22Rv1 (cell line): ENCODE data around the gene SNAPC5.
"Not testable (repeated sequence)": the region's sequence is repeated elsewhere in the genome, so short reads cannot be mapped to it uniquely, and the experiment has no call there.

Experiments
- H3K27ac ChIP-seq: fragments of 450-650 bp; 2 replicates; pipeline ENCODE4 v1.5.1; 2017
- CTCF ChIP-seq: fragments of 450-650 bp; IDR thresholded peaks from 2 replicates; pipeline ENCODE4 v1.5.1; 2017; ENCODE audit warnings: mild to moderate bottlenecking
- ZFX ChIP-seq: fragments of 450-650 bp; IDR thresholded peaks from 2 replicates; pipeline ENCODE4 v1.6.1; 2017; ENCODE audit warnings: antibody characterized with exemption, borderline replicate concordance

Gene SNAPC5

GRCh38 chr15:66477011-66477410 lies 20.6 kb downstream of the SNAPC5 start:
- TF ChIP-seq CTCF: no peak
- TF ChIP-seq ZFX: no peak
- H3K27ac ChIP-seq: no peak overlapping the region

- TF ChIP-seq CTCF: no peak
- no peak for TF ChIP-seq ZFX
- no peak overlapping the region for H3K27ac ChIP-seq
Observed at GRCh38 chr15:66476535-66476934, 21.0 kb downstream of the SNAPC5 start.

GRCh38 chr15:66474963-66475362 lies 22.6 kb downstream of the SNAPC5 start:
- TF ChIP-seq ZFX: no peak
- TF ChIP-seq CTCF: no peak
- no peak overlapping the region for H3K27ac ChIP-seq

- TF ChIP-seq CTCF: no peak
- TF ChIP-seq ZFX: no peak
- no peak overlapping the region for H3K27ac ChIP-seq
Observed at GRCh38 chr15:66474135-66474534, 23.4 kb downstream of the SNAPC5 start.

- H3K27ac ChIP-seq: no peak overlapping the region
Observed at GRCh38 chr15:66472176-66472999, 25.2 kb downstream of the SNAPC5 start.

GRCh38 chr15:66470825-66471224 lies 26.7 kb downstream of the SNAPC5 start:
- H3K27ac ChIP-seq: not testable (repeated sequence)

More at GRCh38 chr15:66472176-66472999, 25.2 kb downstream of the SNAPC5 start:
- TF ChIP-seq ZFX: no peak
- no peak for TF ChIP-seq CTCF

- not testable (repeated sequence) for H3K27ac ChIP-seq
Observed at GRCh38 chr15:66467162-66468040, 30.2 kb downstream of the SNAPC5 start.

GRCh38 chr15:66465294-66465693 lies 32.3 kb downstream of the SNAPC5 start:
- not testable (repeated sequence) for H3K27ac ChIP-seq

GRCh38 chr15:66462627-66463026 lies 34.9 kb downstream of the SNAPC5 start:
- TF ChIP-seq CTCF (no peak), ZFX (no peak)

More at GRCh38 chr15:66462627-66463026, 34.9 kb downstream of the SNAPC5 start:
- H3K27ac ChIP-seq: no peak overlapping the region
